Keratinocyte (primary cell): ENCODE data around the gene VPS35. TPM values are rescaled to one million over a fixed set of nuclear protein-coding genes. Genes with fewer than 3 reads are reported as not detected.

Experiments
- DNase-seq: peaks from one replicate; pipeline ENCODE4 v3.0.0-alpha.2; 2011; ENCODE audit warnings: low read depth, missing footprints, low spot score
- FAIRE-seq: peaks from 2 replicates; lab custom pipeline; 2011; peaks lifted over from hg19 to GRCh38; lab: Jason Lieb, UNC
- H2AFZ ChIP-seq: 2 replicates; pipeline ENCODE4 v1.6.0; 2012; ENCODE audit warnings: low read length, control low read depth, inconsistent platforms; ENCODE audit not compliant: control insufficient read depth
- H3K27ac ChIP-seq: 2 replicates; pipeline ENCODE4 v1.5.1; 2011; ENCODE audit warnings: low read length; ENCODE audit not compliant: control insufficient read depth, insufficient read depth
- H3K27me3 ChIP-seq: 3 replicates; pipeline ENCODE4 v1.6.0; 2011; ENCODE audit warnings: low read length; ENCODE audit not compliant: control insufficient read depth, insufficient read depth; ENCODE audit errors: extremely low read depth
- H3K36me3 ChIP-seq, 2 experiments: 2 replicates in 1 of 2; 3 replicates in 1 of 2; pipeline ENCODE4 v1.5.1; 2011; ENCODE audit warnings: low read length in 2 of 2, mild to moderate bottlenecking in 1 of 2; ENCODE audit not compliant: control insufficient read depth in 2 of 2, insufficient read depth in 2 of 2; ENCODE audit errors: extremely low read depth in 1 of 2
- H3K4me1 ChIP-seq: 3 replicates; pipeline ENCODE4 v1.5.1; 2011; ENCODE audit warnings: low read length; ENCODE audit not compliant: control insufficient read depth, insufficient read depth; ENCODE audit errors: extremely low read depth
- H3K4me2 ChIP-seq: 3 replicates; pipeline ENCODE4 v1.6.0; 2011; ENCODE audit warnings: low read depth, low read length; ENCODE audit not compliant: control insufficient read depth, insufficient read depth; ENCODE audit errors: extremely low read depth
- H3K4me3 ChIP-seq, 3 experiments: fragments of 200-600 bp in 1 of 3; sonication (generic) in 1 of 3; 2 replicates in 2 of 3; 3 replicates in 1 of 3; pipeline ENCODE4 v1.5.1; 2011 to 2016; ENCODE audit warnings: low read length in 3 of 3, mild to moderate bottlenecking in 3 of 3, control low read depth in 2 of 3, inconsistent platforms in 1 of 3, low read depth in 1 of 3, mixed read lengths in 1 of 3, mixed run types in 1 of 3, moderate library complexity in 1 of 3; ENCODE audit not compliant: control insufficient read depth in 2 of 3, insufficient read depth in 2 of 3; ENCODE audit errors: extremely low read depth in 1 of 3
- H3K79me2 ChIP-seq: 2 replicates; pipeline ENCODE4 v1.6.0; 2012; ENCODE audit warnings: low read length; ENCODE audit not compliant: control insufficient read depth, insufficient read depth
- H3K9ac ChIP-seq: 3 replicates; pipeline ENCODE4 v1.6.0; 2011; ENCODE audit warnings: low read length; ENCODE audit not compliant: control insufficient read depth, insufficient read depth; ENCODE audit errors: extremely low read depth
- H3K9me1 ChIP-seq: 3 replicates; pipeline ENCODE4 v1.6.0; 2011; ENCODE audit warnings: low read length; ENCODE audit not compliant: control insufficient read depth, insufficient read depth; ENCODE audit errors: extremely low read depth
- H3K9me3 ChIP-seq: 2 replicates; pipeline ENCODE4 v1.5.1; 2012; ENCODE audit warnings: low read depth, low read length; ENCODE audit not compliant: control insufficient read depth
- H4K20me1 ChIP-seq: 3 replicates; pipeline ENCODE4 v1.6.0; 2011; ENCODE audit warnings: low read length; ENCODE audit not compliant: control insufficient read depth, insufficient read depth; ENCODE audit errors: extremely low read depth
- CTCF ChIP-seq, 3 experiments: IDR thresholded peaks in 1 of 3; conservative IDR thresholded peaks in 1 of 3; optimal IDR thresholded peaks in 1 of 3; 2 replicates in 2 of 3; 3 replicates in 1 of 3; pipeline versions ENCODE3 to v1.5.1; 2011; ENCODE audit warnings: low read length in 3 of 3, mild to moderate bottlenecking in 3 of 3, moderate library complexity in 2 of 3, control low read depth in 1 of 3, inconsistent platforms in 1 of 3; ENCODE audit not compliant: insufficient read depth in 2 of 3; ENCODE audit errors: extremely low read depth in 1 of 3
- EZH2 ChIP-seq: IDR thresholded peaks from one replicate; pipeline ENCODE4 v1.6.1; 2012; ENCODE audit warnings: inconsistent platforms, mild to moderate bottlenecking, low read length, moderate library complexity
- dilution Hi-C: fragments of 300-500 bp; cut with MboI; formaldehyde crosslinking; loops from one replicate; pipeline ENCODE4 v1.7.0; 2020; ENCODE audit warnings: low sequenced_read_pairs; ENCODE audit not compliant: extremely low pct_ligation_motif_present
- polyA plus RNA-seq, 5 experiments: library from polyadenylated mRNA; depleted of rRNA in 3 of 5; stranded (reverse) in 3 of 5; stranded (forward) in 1 of 5; unstranded in 1 of 5; fragments of >200 nt; gene quantifications; 1 replicate in 1 of 5; 2 replicates in 3 of 5; 3 replicates in 1 of 5; pipeline versions ENCODE4 v1.2.1 to v1.2.3, GENCODE V29; 2011 to 2012; ENCODE audit warnings: missing spikeins in 2 of 5, low read depth in 1 of 5, low replicate concordance in 1 of 5

VPS35 gene
- polyA plus RNA-seq, 1 donor (not counting 4 experiments of a cell fraction or from before 2014, with no cell fraction given), result 87.3 TPM

- Histone ChIP-seq H3K4me1 (no peaks in the 10 kb centered on the region), H3K4me2 (no peak overlapping the region), H3K4me3 (no peak overlapping the region), H3K9ac (no peak overlapping the region), H3K27me3 (no peaks in the 10 kb centered on the region), H3K27ac (no peak overlapping the region), H3K9me3 (no peaks in the 10 kb centered on the region), H3K79me2 (no peaks in the 10 kb centered on the region), H4K20me1 (no peaks in the 10 kb centered on the region), H2AFZ (no peak overlapping the region), H3K36me3 (no peaks in the 10 kb centered on the region), H3K9me1 (no peaks in the 10 kb centered on the region)
- DNase-seq (no peak), FAIRE-seq (no peak)
- dilution Hi-C loops, result no loop called here
- TF ChIP-seq CTCF (optimal IDR thresholded peaks at IDR 0.05 in 1 of 3, IDR thresholded peaks at IDR 0.05 in 1 of 3, conservative IDR thresholded peaks at IDR 0.05 in 1 of 3; ENCODE audit: extremely low read depth in 1 of 3, insufficient read depth in 2 of 3, low read length in 3 of 3), result no peak
- no peak for TF ChIP-seq EZH2
Measured at GRCh38 chr16:46714797-46715591, 26.0 kb upstream of the VPS35 start.

GRCh38 chr16:46713634-46714033, 24.7 kb upstream of the VPS35 start:
- no peak overlapping the region for H3K27ac ChIP-seq
- DNase-seq (no peak), FAIRE-seq (no peak)
- H3K9ac ChIP-seq, result no peak overlapping the region
- no peak overlapping the region for H3K4me3 ChIP-seq
- H3K4me1 ChIP-seq, result no peaks in the 10 kb centered on the region
- H3K4me2 ChIP-seq, result no peak overlapping the region
- TF ChIP-seq CTCF (optimal IDR thresholded peaks at IDR 0.05 in 1 of 3, IDR thresholded peaks at IDR 0.05 in 1 of 3, conservative IDR thresholded peaks at IDR 0.05 in 1 of 3; ENCODE audit: extremely low read depth in 1 of 3, insufficient read depth in 2 of 3, low read length in 3 of 3) (no peak), EZH2 (no peak)
- H4K20me1 ChIP-seq, result no peaks in the 10 kb centered on the region
- no peaks in the 10 kb centered on the region for H3K79me2 ChIP-seq
- H3K27me3 ChIP-seq, result no peaks in the 10 kb centered on the region
- H3K9me1 ChIP-seq, result no peaks in the 10 kb centered on the region
- H2AFZ ChIP-seq, result no peak overlapping the region
- H3K9me3 ChIP-seq, result no peaks in the 10 kb centered on the region
- H3K36me3 ChIP-seq, result no peaks in the 10 kb centered on the region
- dilution Hi-C loops, result no loop called here
